Measurements from ENCODE around the gene C12orf42. TPM values are rescaled to one million over a fixed set of nuclear protein-coding genes. Genes with fewer than 3 reads are reported as not detected.

The C12orf42 gene
- total RNA-seq, 1 donor from 2014 or later = not detected

DNA sequence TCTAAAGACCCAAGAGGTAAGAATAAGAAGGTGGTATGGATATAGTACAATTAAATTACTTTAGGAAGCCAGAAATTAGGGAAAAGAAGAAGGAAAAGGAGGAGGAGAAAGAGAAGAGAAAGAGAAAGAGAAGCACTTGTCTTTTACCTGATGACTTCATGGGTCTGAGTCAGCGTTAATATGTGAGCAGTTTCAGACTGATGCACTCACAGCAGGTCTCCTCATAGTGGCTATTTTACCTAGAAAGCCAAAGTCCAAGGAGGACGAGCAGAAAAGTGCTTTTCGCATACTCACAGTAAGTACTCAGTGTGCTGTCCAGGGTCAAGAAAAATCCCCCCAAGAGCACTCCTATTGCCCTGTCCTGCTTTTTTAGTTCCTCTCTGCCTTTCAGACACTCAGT, 222.1 kb downstream of the C12orf42 start:
- intact Hi-C loops (cut with DNase I) = no loop called here
- TF ChIP-seq, protein P1, sequence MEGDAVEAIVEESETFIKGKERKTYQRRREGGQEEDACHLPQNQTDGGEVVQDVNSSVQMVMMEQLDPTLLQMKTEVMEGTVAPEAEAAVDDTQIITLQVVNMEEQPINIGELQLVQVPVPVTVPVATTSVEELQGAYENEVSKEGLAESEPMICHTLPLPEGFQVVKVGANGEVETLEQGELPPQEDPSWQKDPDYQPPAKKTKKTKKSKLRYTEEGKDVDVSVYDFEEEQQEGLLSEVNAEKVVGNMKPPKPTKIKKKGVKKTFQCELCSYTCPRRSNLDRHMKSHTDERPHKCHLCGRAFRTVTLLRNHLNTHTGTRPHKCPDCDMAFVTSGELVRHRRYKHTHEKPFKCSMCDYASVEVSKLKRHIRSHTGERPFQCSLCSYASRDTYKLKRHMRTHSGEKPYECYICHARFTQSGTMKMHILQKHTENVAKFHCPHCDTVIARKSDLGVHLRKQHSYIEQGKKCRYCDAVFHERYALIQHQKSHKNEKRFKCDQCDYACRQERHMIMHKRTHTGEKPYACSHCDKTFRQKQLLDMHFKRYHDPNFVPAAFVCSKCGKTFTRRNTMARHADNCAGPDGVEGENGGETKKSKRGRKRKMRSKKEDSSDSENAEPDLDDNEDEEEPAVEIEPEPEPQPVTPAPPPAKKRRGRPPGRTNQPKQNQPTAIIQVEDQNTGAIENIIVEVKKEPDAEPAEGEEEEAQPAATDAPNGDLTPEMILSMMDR (IDR thresholded peaks at IDR 0.05) = no peak
- Histone ChIP-seq H3K4me3 (no peak overlapping the region), H3K27ac (no peak overlapping the region), H3K36me3 (no peaks in the 10 kb centered on the region), H3K9me3 (no peaks in the 10 kb centered on the region), H3K4me1 (no peaks in the 10 kb centered on the region), H3K27me3 (no peaks in the 10 kb centered on the region)
- DNase-seq (ENCODE audit: low spot score in 2 of 2) = no peak

DNA sequence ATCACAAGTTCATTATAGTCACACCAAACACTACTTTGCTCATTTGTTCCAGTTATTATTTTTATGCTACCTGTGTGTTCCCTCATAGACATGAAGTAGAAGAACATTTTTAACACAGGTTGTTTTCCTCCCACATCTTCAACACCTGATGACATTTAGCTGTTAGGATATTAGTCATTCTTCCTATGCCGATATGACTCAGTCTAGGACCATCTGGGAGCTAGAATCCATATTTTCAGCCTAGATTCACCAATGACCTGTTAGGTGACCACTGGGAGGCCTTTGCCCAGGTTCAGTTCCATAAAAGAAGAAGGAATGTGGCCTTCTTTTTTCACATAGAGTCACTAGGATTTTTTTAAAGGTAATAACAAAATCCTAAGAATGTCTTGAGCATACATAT, 222.8 kb downstream of the C12orf42 start:
- TF ChIP-seq, protein P1 (IDR thresholded peaks at IDR 0.05) = no peak
- intact Hi-C loops (cut with DNase I) = no loop called here
- H3K27me3 ChIP-seq = no peaks in the 10 kb centered on the region

DNA sequence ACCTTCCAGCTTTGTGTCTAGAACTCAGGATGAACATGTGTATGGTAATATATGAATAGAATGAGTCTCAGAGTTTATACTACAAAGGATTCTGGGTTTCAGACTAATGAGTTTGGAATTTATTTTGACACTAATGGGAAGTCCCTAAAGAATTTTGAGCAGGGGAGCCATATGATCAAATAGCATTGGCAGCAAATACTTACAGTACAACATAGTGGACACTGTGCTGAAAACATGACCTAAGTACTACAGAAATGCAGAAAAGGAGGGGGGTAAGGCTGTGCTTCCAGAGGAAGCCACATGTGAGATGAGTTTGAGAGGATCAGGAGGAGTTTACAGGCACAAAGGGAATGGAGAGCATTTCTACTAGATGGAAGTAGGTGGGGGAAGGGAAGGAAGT, 225.8 kb downstream of the C12orf42 start:
- Histone ChIP-seq H3K9me3 (no peaks in the 10 kb centered on the region), H3K36me3 (no peaks in the 10 kb centered on the region), H3K4me3 (no peak overlapping the region), H3K27ac (no peak overlapping the region), H3K4me1 (no peaks in the 10 kb centered on the region), H3K27me3 (no peaks in the 10 kb centered on the region)
- intact Hi-C loops (cut with DNase I) = no loop called here
- TF ChIP-seq, protein P1 (IDR thresholded peaks at IDR 0.05) = no peak
- no peak for DNase-seq (ENCODE audit: low spot score in 2 of 2)

More for the DNA sequence above, 222.8 kb downstream of the C12orf42 start:
- DNase-seq (ENCODE audit: low spot score in 2 of 2) = no peak
- Histone ChIP-seq H3K9me3 (no peaks in the 10 kb centered on the region), H3K4me3 (no peak overlapping the region), H3K27ac (no peak overlapping the region), H3K4me1 (no peaks in the 10 kb centered on the region), H3K36me3 (no peaks in the 10 kb centered on the region)

DNA sequence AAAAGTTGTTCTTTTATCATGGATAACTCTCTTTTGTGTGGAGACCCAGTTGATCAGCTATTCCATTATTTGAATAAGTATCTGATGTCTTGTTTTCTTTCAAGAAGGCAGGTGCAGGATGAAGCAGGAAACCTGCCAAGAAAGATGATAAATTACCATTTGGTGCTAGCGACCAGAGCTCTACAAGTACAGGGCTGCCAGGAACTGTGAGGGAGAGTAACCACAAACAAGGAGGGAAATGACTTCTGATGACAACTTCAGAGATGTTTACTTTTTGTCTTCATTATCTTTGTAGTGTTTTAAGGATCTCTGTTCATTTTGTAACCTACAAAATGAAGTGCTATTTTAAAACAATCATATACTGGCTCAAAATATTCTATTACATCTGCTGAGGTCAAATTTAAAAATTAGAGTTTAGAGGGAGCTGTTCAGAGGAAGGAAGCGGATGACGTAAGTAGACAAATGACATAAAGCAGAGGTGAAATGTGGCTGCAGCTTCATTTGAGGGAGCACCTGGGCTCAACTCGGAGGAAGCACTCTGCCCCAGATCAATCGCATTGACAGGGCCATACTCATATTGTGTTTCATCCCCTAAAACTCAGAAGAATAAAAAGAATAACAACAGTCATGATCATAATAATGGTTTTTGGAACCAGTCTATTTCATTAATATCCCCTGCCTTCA, 226.8 kb downstream of the C12orf42 start:
- intact Hi-C loops (cut with DNase I) = no loop called here
- Histone ChIP-seq H3K9me3 (no peaks in the 10 kb centered on the region), H3K27ac (no peak overlapping the region), H3K36me3 (no peaks in the 10 kb centered on the region), H3K27me3 (no peaks in the 10 kb centered on the region), H3K4me3 (no peak overlapping the region), H3K4me1 (no peaks in the 10 kb centered on the region)
- DNase-seq (ENCODE audit: low spot score in 2 of 2) = no peak
- TF ChIP-seq, protein P1 (IDR thresholded peaks at IDR 0.05) = no peak

DNA sequence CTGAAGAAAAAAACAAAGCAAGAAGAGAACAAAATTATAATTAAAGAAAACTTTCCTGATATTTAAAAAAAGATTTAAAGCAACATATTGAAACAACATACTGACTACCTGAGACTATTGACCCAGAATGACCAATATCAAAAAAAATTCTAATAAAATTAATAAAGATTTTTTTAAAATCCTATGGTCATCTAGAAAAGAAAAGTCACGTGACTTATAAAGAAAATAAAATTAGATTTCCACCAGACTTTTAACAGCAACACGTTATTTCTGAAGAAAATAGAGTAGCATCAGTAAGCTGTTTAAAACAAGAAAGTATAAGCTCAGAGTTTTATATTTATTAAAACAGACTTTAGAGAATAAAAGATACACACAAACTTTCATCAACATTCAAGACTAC, 238.0 kb downstream of the C12orf42 start:
- Histone ChIP-seq H3K9me3 (no peaks in the 10 kb centered on the region), H3K27me3 (no peaks in the 10 kb centered on the region), H3K4me3 (no peak overlapping the region), H3K27ac (no peak overlapping the region), H3K36me3 (no peaks in the 10 kb centered on the region), H3K4me1 (no peaks in the 10 kb centered on the region)
- intact Hi-C loops (cut with DNase I) = no loop called here
- no peak for DNase-seq (ENCODE audit: low spot score in 2 of 2)
- TF ChIP-seq, protein P1 (IDR thresholded peaks at IDR 0.05) = no peak

Other genes with a start within 250 kb of the C12orf42 start
- gene STAB2, start 91.3 kb upstream of the C12orf42 start, total RNA-seq = not detected